Neural cell (in vitro differentiated cells): ENCODE measurements around the gene PGM5. TPM values are rescaled to one million over a fixed set of nuclear protein-coding genes. Genes with fewer than 3 reads are reported as not detected.

Experiments
- H2AFZ ChIP-seq: fragments of 200-600, 300-800 bp; sonication (generic), shearing (Covaris generic); 2 replicates; pipeline ENCODE4 v1.6.0; 2014; ENCODE audit warnings: low read depth, mild to moderate bottlenecking, antibody characterized with exemption, low read length, moderate library complexity
- H3F3A ChIP-seq: fragments of 200-600 bp; shearing (Covaris generic); 2 replicates; pipeline ENCODE4 v1.6.1; 2016; ENCODE audit warnings: mild to moderate bottlenecking, moderate library complexity, mixed read lengths, antibody characterized with exemption, low read length; ENCODE audit not compliant: insufficient read depth, poor library complexity, severe bottlenecking
- H3K27ac ChIP-seq: fragments of 200-600, 300-800 bp; sonication (generic), shearing (Covaris generic); 2 replicates; pipeline ENCODE4 v1.5.1; 2014; ENCODE audit warnings: mild to moderate bottlenecking, low read length, moderate library complexity
- H3K27me3 ChIP-seq: fragments of 300-800, 200-600 bp; sonication (generic), shearing (Covaris generic); 2 replicates; pipeline ENCODE4 v1.6.0; 2014; ENCODE audit warnings: mild to moderate bottlenecking, low read depth, low read length, moderate library complexity; ENCODE audit not compliant: insufficient read depth
- H3K36me3 ChIP-seq: fragments of 300-800, 200-600 bp; sonication (generic), shearing (Covaris generic); 2 replicates; pipeline ENCODE4 v1.5.1; 2014; ENCODE audit warnings: mild to moderate bottlenecking, antibody characterized with exemption, low read length, moderate library complexity; ENCODE audit not compliant: insufficient read depth
- H3K4me2 ChIP-seq: fragments of 300-800, 200-600 bp; sonication (generic), shearing (Covaris generic); 2 replicates; pipeline ENCODE4 v1.6.0; 2014; ENCODE audit warnings: mild to moderate bottlenecking, low read length
- H3K4me3 ChIP-seq: fragments of 300-800, 200-600 bp; sonication (generic), shearing (Covaris generic); 2 replicates; pipeline ENCODE4 v1.5.1; 2014; ENCODE audit warnings: mild to moderate bottlenecking, low read length, moderate library complexity
- H3K79me2 ChIP-seq: fragments of 200-600 bp; shearing (Covaris generic); replicated peaks from 2 replicates; pipeline ENCODE4 v1.6.0; 2014; ENCODE audit warnings: mild to moderate bottlenecking, low read length, moderate library complexity; ENCODE audit not compliant: insufficient read depth
- H3K9ac ChIP-seq: fragments of 300-800, 200-600 bp; sonication (generic), shearing (Covaris generic); 2 replicates; pipeline ENCODE4 v1.6.1; 2016; ENCODE audit warnings: mild to moderate bottlenecking, low read length, mixed read lengths
- H3K9me2 ChIP-seq: fragments of 200-600 bp; shearing (Covaris generic); 2 replicates; pipeline ENCODE4 v1.6.1; 2016; ENCODE audit warnings: mild to moderate bottlenecking, low read length, mixed read lengths; ENCODE audit not compliant: insufficient read depth
- H3K9me3 ChIP-seq: fragments of 200-600, 300-800 bp; sonication (generic), shearing (Covaris generic); 2 replicates; pipeline ENCODE4 v1.6.1; 2016; ENCODE audit warnings: mild to moderate bottlenecking, mixed run types, low read length, moderate library complexity, mixed read lengths
- H4K20me1 ChIP-seq: fragments of 200-600 bp; shearing (Covaris generic); 2 replicates; pipeline ENCODE4 v1.6.1; 2016; ENCODE audit warnings: mild to moderate bottlenecking, mixed run types; ENCODE audit not compliant: insufficient read depth
- EP300 ChIP-seq: fragments of 450-650 bp; conservative IDR thresholded peaks from 2 replicates; pipeline ENCODE4 v1.6.1; 2014; ENCODE audit warnings: antibody characterized with exemption, mild to moderate bottlenecking, moderate library complexity; ENCODE audit not compliant: poor library complexity, severe bottlenecking
- EZH2 ChIP-seq: fragments of 200-600, 300-800 bp; shearing (Covaris generic), sonication (generic); IDR thresholded peaks from 2 replicates; pipeline ENCODE4 v1.6.1; 2014; ENCODE audit warnings: antibody characterized with exemption, low read length, borderline replicate concordance, mild to moderate bottlenecking; ENCODE audit not compliant: insufficient read depth, poor library complexity, severe bottlenecking
- MXI1 ChIP-seq: fragments of 450-650 bp; conservative IDR thresholded peaks from 2 replicates; pipeline ENCODE4 v1.6.1; 2014; ENCODE audit warnings: antibody characterized with exemption, mild to moderate bottlenecking; ENCODE audit not compliant: poor library complexity, severe bottlenecking
- POLR2AphosphoS5 ChIP-seq: IDR thresholded peaks from 2 replicates; pipeline ENCODE4 v1.6.1; 2012
- RAD21 ChIP-seq: fragments of 450-650 bp; conservative IDR thresholded peaks from 2 replicates; pipeline ENCODE4 v1.6.1; 2014; ENCODE audit warnings: antibody characterized with exemption, mild to moderate bottlenecking, moderate library complexity
- SMC3 ChIP-seq: fragments of 450-650 bp; conservative IDR thresholded peaks from 2 replicates; pipeline ENCODE4 v1.6.1; 2014; ENCODE audit warnings: antibody characterized with exemption, mild to moderate bottlenecking, moderate library complexity; ENCODE audit not compliant: poor library complexity
- TAF1 ChIP-seq: IDR thresholded peaks from 2 replicates; pipeline ENCODE4 v1.6.1; 2012; ENCODE audit warnings: low read depth
- polyA plus RNA-seq: library from polyadenylated mRNA; depleted of rRNA; stranded (reverse); fragments of >200 nt; gene quantifications from 2 replicates; pipeline ENCODE4 v1.2.3, GENCODE V29; 2014
- TF ChIP-seq, protein P1 (sequence below): fragments of 450-650 bp; IDR thresholded peaks from 2 replicates; pipeline ENCODE4 v1.5.1; 2014; ENCODE audit warnings: antibody characterized with exemption, mild to moderate bottlenecking, moderate library complexity; ENCODE audit not compliant: poor library complexity, severe bottlenecking
- TF ChIP-seq, protein P2 (sequence below): IDR thresholded peaks from 2 replicates; pipeline ENCODE4 v1.6.1; 2012; ENCODE audit warnings: borderline replicate concordance

PGM5 gene
- polyA plus RNA-seq, 1 donor from 2014 or later, result not detected

GRCh38 chr9:68536876-68537615, 180.6 kb downstream of the PGM5 start:
- no peaks in the 10 kb centered on the region for H3K27me3 ChIP-seq
- no peaks in the 10 kb centered on the region for H3K79me2 ChIP-seq
- H3K4me2 ChIP-seq, result no peak overlapping the region
- no peak overlapping the region for H3K27ac ChIP-seq
- no peak overlapping the region for H3K4me3 ChIP-seq
- no peaks in the 10 kb centered on the region for H3K36me3 ChIP-seq
- no peak overlapping the region for H2AFZ ChIP-seq
- H3K9me3 ChIP-seq, result no peaks in the 10 kb centered on the region
- no peaks in the 10 kb centered on the region for H4K20me1 ChIP-seq
- H3K9me2 ChIP-seq, result no peaks in the 10 kb centered on the region
- no peak overlapping the region for H3K9ac ChIP-seq
- TF ChIP-seq MXI1, result no peak
- TF ChIP-seq, protein P1, sequence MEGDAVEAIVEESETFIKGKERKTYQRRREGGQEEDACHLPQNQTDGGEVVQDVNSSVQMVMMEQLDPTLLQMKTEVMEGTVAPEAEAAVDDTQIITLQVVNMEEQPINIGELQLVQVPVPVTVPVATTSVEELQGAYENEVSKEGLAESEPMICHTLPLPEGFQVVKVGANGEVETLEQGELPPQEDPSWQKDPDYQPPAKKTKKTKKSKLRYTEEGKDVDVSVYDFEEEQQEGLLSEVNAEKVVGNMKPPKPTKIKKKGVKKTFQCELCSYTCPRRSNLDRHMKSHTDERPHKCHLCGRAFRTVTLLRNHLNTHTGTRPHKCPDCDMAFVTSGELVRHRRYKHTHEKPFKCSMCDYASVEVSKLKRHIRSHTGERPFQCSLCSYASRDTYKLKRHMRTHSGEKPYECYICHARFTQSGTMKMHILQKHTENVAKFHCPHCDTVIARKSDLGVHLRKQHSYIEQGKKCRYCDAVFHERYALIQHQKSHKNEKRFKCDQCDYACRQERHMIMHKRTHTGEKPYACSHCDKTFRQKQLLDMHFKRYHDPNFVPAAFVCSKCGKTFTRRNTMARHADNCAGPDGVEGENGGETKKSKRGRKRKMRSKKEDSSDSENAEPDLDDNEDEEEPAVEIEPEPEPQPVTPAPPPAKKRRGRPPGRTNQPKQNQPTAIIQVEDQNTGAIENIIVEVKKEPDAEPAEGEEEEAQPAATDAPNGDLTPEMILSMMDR, result no peak
- no peaks in the 10 kb centered on the region for H3F3A ChIP-seq

GRCh38 chr9:68537616-68537880, 181.1 kb downstream of the PGM5 start:
- Histone ChIP-seq H3K4me2 (no peak overlapping the region), H3K4me3 (no peak overlapping the region), H3K27me3 (no peaks in the 10 kb centered on the region), H3K9me2 (no peaks in the 10 kb centered on the region), H3K27ac (no peak overlapping the region), H3K36me3 (no peaks in the 10 kb centered on the region), H3K79me2 (no peaks in the 10 kb centered on the region), H3K9me3 (no peaks in the 10 kb centered on the region), H2AFZ (no peak overlapping the region), H4K20me1 (no peaks in the 10 kb centered on the region), H3F3A (no peaks in the 10 kb centered on the region), H3K9ac (no peak overlapping the region)
- TF ChIP-seq, protein P1, result no peak
- TF ChIP-seq SMC3 (no peak), RAD21 (no peak), EZH2 (no peak), POLR2AphosphoS5 (no peak), EP300 (no peak), TAF1 (no peak), MXI1 (no peak)
- TF ChIP-seq, protein P2, sequence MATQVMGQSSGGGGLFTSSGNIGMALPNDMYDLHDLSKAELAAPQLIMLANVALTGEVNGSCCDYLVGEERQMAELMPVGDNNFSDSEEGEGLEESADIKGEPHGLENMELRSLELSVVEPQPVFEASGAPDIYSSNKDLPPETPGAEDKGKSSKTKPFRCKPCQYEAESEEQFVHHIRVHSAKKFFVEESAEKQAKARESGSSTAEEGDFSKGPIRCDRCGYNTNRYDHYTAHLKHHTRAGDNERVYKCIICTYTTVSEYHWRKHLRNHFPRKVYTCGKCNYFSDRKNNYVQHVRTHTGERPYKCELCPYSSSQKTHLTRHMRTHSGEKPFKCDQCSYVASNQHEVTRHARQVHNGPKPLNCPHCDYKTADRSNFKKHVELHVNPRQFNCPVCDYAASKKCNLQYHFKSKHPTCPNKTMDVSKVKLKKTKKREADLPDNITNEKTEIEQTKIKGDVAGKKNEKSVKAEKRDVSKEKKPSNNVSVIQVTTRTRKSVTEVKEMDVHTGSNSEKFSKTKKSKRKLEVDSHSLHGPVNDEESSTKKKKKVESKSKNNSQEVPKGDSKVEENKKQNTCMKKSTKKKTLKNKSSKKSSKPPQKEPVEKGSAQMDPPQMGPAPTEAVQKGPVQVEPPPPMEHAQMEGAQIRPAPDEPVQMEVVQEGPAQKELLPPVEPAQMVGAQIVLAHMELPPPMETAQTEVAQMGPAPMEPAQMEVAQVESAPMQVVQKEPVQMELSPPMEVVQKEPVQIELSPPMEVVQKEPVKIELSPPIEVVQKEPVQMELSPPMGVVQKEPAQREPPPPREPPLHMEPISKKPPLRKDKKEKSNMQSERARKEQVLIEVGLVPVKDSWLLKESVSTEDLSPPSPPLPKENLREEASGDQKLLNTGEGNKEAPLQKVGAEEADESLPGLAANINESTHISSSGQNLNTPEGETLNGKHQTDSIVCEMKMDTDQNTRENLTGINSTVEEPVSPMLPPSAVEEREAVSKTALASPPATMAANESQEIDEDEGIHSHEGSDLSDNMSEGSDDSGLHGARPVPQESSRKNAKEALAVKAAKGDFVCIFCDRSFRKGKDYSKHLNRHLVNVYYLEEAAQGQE, result no peak
